DND-41 (cell line): ENCODE measurements around the gene SELP.

ENCODE experiments used
- ATAC-seq: fragments of 200-7000 bp; cut with Tn5 transposase; 3 replicates; pipeline ENCODE4 v1.9.1; 2021; ENCODE audit warnings: low read depth; ENCODE audit not compliant: insufficient read depth
- DNase-seq: peaks from one replicate; pipeline ENCODE4 v3.0.0-alpha.2; 2020
- H2AFZ ChIP-seq: 2 replicates; pipeline ENCODE4 v1.6.0; 2012; ENCODE audit warnings: low read depth, low read length
- H3K27ac ChIP-seq: 2 replicates; pipeline ENCODE4 v1.5.1; 2012; ENCODE audit warnings: low read length, inconsistent platforms
- H3K27me3 ChIP-seq: fragments of 200-600 bp; sonication (generic); 2 replicates; pipeline ENCODE4 v1.6.0; 2012; ENCODE audit warnings: low read length, mild to moderate bottlenecking, inconsistent platforms; ENCODE audit not compliant: insufficient read depth, poor library complexity
- H3K36me3 ChIP-seq: 2 replicates; pipeline ENCODE4 v1.5.1; 2012; ENCODE audit warnings: low read length, inconsistent platforms; ENCODE audit not compliant: insufficient read depth
- H3K4me1 ChIP-seq: 2 replicates; pipeline ENCODE4 v1.5.1; 2012; ENCODE audit warnings: mild to moderate bottlenecking, low read length; ENCODE audit not compliant: insufficient read depth
- H3K4me2 ChIP-seq: 2 replicates; pipeline ENCODE4 v1.6.0; 2012; ENCODE audit warnings: mild to moderate bottlenecking, moderate library complexity, low read length, inconsistent platforms; ENCODE audit not compliant: insufficient read depth
- H3K4me3 ChIP-seq, 2 experiments: fragments of 200-600 bp in 1 of 2; shearing (Covaris generic) in 1 of 2; 2 replicates each; pipeline ENCODE4 v1.5.1; 2012 to 2016; ENCODE audit warnings: inconsistent platforms in 2 of 2, low read length in 2 of 2, mild to moderate bottlenecking in 2 of 2, low read depth in 1 of 2, moderate library complexity in 1 of 2
- H3K79me2 ChIP-seq: 2 replicates; pipeline ENCODE4 v1.6.0; 2012; ENCODE audit warnings: low read length, inconsistent platforms; ENCODE audit not compliant: insufficient read depth
- H3K9ac ChIP-seq: 2 replicates; pipeline ENCODE4 v1.6.0; 2012; ENCODE audit warnings: low read depth, mild to moderate bottlenecking, inconsistent platforms, low read length, moderate library complexity
- H3K9me3 ChIP-seq: 2 replicates; pipeline ENCODE4 v1.5.1; 2012; ENCODE audit warnings: low read length, moderate library complexity, mild to moderate bottlenecking, inconsistent platforms; ENCODE audit not compliant: insufficient read depth, severe bottlenecking
- H4K20me1 ChIP-seq: 2 replicates; pipeline ENCODE4 v1.6.0; 2012; ENCODE audit warnings: low read length; ENCODE audit not compliant: insufficient read depth
- CTCF ChIP-seq: IDR thresholded peaks from 2 replicates; pipeline ENCODE4 v1.5.1; 2012; ENCODE audit warnings: borderline replicate concordance, low read length, moderate library complexity, mild to moderate bottlenecking; ENCODE audit not compliant: poor library complexity, severe bottlenecking; ENCODE audit errors: extremely low read depth
- EZH2 ChIP-seq: IDR thresholded peaks from 3 replicates; pipeline ENCODE4 v1.6.1; 2012; ENCODE audit warnings: borderline replicate concordance, low read depth, mild to moderate bottlenecking, moderate library complexity, low read length, inconsistent platforms; ENCODE audit not compliant: severe bottlenecking

SELP gene

GRCh38 chr1:169624122-169624521 is 5.8 kb downstream of the SELP start:
- no peak for TF ChIP-seq CTCF
- TF ChIP-seq EZH2 = no peak
- ATAC-seq (no peak), DNase-seq (no peak)
- H3K9ac ChIP-seq = no peak overlapping the region
- peak overlapping the region; percentile 52 for H3K27ac ChIP-seq
- no peaks in the 10 kb centered on the region for H3K9me3 ChIP-seq
- no peak overlapping the region for H2AFZ ChIP-seq
- no peak overlapping the region for H3K4me2 ChIP-seq
- no peak overlapping the region for H3K4me3 ChIP-seq
- H3K27me3 ChIP-seq = no peaks in the 10 kb centered on the region
- H4K20me1 ChIP-seq = no peaks in the 10 kb centered on the region
- peaks cover 39% of the 10 kb centered on the region for H3K4me1 ChIP-seq
- H3K36me3 ChIP-seq = no peaks in the 10 kb centered on the region
- no peaks in the 10 kb centered on the region for H3K79me2 ChIP-seq

- H2AFZ ChIP-seq = no peak overlapping the region
- H3K79me2 ChIP-seq = no peaks in the 10 kb centered on the region
- H3K4me1 ChIP-seq = peaks cover 33% of the 10 kb centered on the region
- H4K20me1 ChIP-seq = no peaks in the 10 kb centered on the region
- no peak for TF ChIP-seq CTCF
- TF ChIP-seq EZH2 = no peak
- H3K4me3 ChIP-seq = no peak overlapping the region
- peak overlapping the region; percentile 16; the same call in 1 of the 2 replicates for H3K4me2 ChIP-seq
- no peaks in the 10 kb centered on the region for H3K36me3 ChIP-seq
- ATAC-seq (peak; percentile 83), DNase-seq (peak; percentile 42)
- no peaks in the 10 kb centered on the region for H3K27me3 ChIP-seq
- H3K9ac ChIP-seq = no peak overlapping the region
- H3K27ac ChIP-seq = peak overlapping the region; percentile 52
- no peaks in the 10 kb centered on the region for H3K9me3 ChIP-seq
Observed at GRCh38 chr1:169623132-169623926, 6.6 kb downstream of the SELP start.

GRCh38 chr1:169620565-169620964 is 9.4 kb downstream of the SELP start:
- Histone ChIP-seq H3K9me3 (no peaks in the 10 kb centered on the region), H3K27me3 (no peaks in the 10 kb centered on the region), H3K79me2 (no peaks in the 10 kb centered on the region), H3K4me3 (no peak overlapping the region), H4K20me1 (no peaks in the 10 kb centered on the region), H2AFZ (no peak overlapping the region), H3K27ac (no peak overlapping the region), H3K4me1 (peaks cover 26% of the 10 kb centered on the region), H3K36me3 (no peaks in the 10 kb centered on the region), H3K4me2 (no peak overlapping the region), H3K9ac (no peak overlapping the region)
- ATAC-seq (no peak), DNase-seq (no peak)
- TF ChIP-seq CTCF (no peak), EZH2 (no peak)
